ENCODE measurements around the gene KCNS1. TPM values are rescaled to one million over a fixed set of nuclear protein-coding genes. Genes with fewer than 3 reads are reported as not detected.
"Not testable (repeated sequence)": the region's sequence is repeated elsewhere in the genome, so short reads cannot be mapped to it uniquely, and the experiment has no call there.

KCNS1 gene
- polyA plus RNA-seq (ENCODE audit: insufficient read length in 12 of 12): under 1 TPM in 6 of 12 donors, not detected in 6; 0.03 to 0.55 (median 0.08) TPM
- long read RNA-seq, donor 1: 0 reads
- long read RNA-seq, donor 2: 0 reads
- long read RNA-seq, donor 3: 0 reads
- long read RNA-seq, donor 4: 0 reads
- long read RNA-seq, donor 5: 0 reads
- long read RNA-seq, donor 6: 0 reads
- long read RNA-seq, donor 7: 0 reads
- long read RNA-seq, donor 8: 0 reads
- long read RNA-seq, donor 9: 0 reads
- long read RNA-seq, donor 10: 0 reads
- long read RNA-seq, donor 11: 0 reads

GRCh38 chr20:45100563-45101245 lies at the start of gene KCNS1:
TSS of gene KCNS1 (minus strand) at chr20:45101127. CDS start at chr20:45099236, 1,891 bp downstream.
- no peak for DNase-seq

- no peak for DNase-seq
These were observed 48.1 kb upstream of the KCNS1 start for GRCh38 chr20:45149062-45149461.

GRCh38 chr20:45140836-45141235 lies 39.9 kb upstream of the KCNS1 start:
- DNase-seq: no peak

- not testable (repeated sequence) for DNase-seq
These were observed 38.9 kb upstream of the KCNS1 start for GRCh38 chr20:45139733-45140375.

- DNase-seq: no peak
These were observed 37.8 kb upstream of the KCNS1 start for GRCh38 chr20:45138561-45139300.

- no peak for DNase-seq
These were observed 36.0 kb upstream of the KCNS1 start for GRCh38 chr20:45136911-45137310.

- DNase-seq: no peak
These were observed 27.2 kb upstream of the KCNS1 start for GRCh38 chr20:45128099-45128498.

GRCh38 chr20:45124365-45124764 lies 23.4 kb upstream of the KCNS1 start, which contains the start of gene WFDC12:
TSS of gene WFDC12 (minus strand) at chr20:45124465. CDS start at chr20:45124447, 18 bp downstream.
- no peak for DNase-seq

- no peak for DNase-seq
These were observed 20.5 kb upstream of the KCNS1 start for GRCh38 chr20:45121388-45121787.

GRCh38 chr20:45119556-45120266 lies 18.8 kb upstream of the KCNS1 start:
- no peak for DNase-seq

- no peak for DNase-seq
These were observed 17.1 kb upstream of the KCNS1 start for GRCh38 chr20:45118028-45118427.

GRCh38 chr20:45117581-45117980 lies 16.7 kb upstream of the KCNS1 start:
- no peak for DNase-seq

GRCh38 chr20:45115829-45116228 lies 14.9 kb upstream of the KCNS1 start:
- no peak for DNase-seq

GRCh38 chr20:45115386-45115774 lies 14.5 kb upstream of the KCNS1 start:
- DNase-seq: no peak

GRCh38 chr20:45114465-45115385 lies 13.8 kb upstream of the KCNS1 start, which contains the start of gene WFDC5:
TSS of gene WFDC5 (minus strand) at chr20:45115174. CDS start at chr20:45115083, 91 bp downstream.
- DNase-seq: no peak

- DNase-seq: no peak
These were observed 12.9 kb upstream of the KCNS1 start for GRCh38 chr20:45113865-45114264.

- no peak for DNase-seq
These were observed 11.8 kb upstream of the KCNS1 start for GRCh38 chr20:45112754-45113153.

GRCh38 chr20:45111799-45112471 lies 11.0 kb upstream of the KCNS1 start:
- DNase-seq: no peak

GRCh38 chr20:45111285-45111684 lies 10.4 kb upstream of the KCNS1 start:
- DNase-seq: no peak

GRCh38 chr20:45110301-45110700 lies 9.4 kb upstream of the KCNS1 start:
- no peak for DNase-seq

All from muscle of arm (tissue), 14 donors.